Testis (tissue), 3 donors: ENCODE data around the gene SERINC2. TPM values are rescaled to one million over a fixed set of nuclear protein-coding genes. Genes with fewer than 3 reads are reported as not detected.

ENCODE experiments used
- DNase-seq: peaks from one replicate; pipeline ENCODE4 v3.0.0-alpha.2; 2019
- H3K27ac ChIP-seq, 2 donors: fragments of 200-600 bp; sonication (generic); one replicate each; pipeline ENCODE4 v1.5.1; 2019
- H3K27me3 ChIP-seq: fragments of 200-600 bp; sonication (generic); one replicate; pipeline ENCODE4 v1.5.1; 2019
- H3K36me3 ChIP-seq: fragments of 200-600 bp; sonication (generic); one replicate; pipeline ENCODE4 v1.5.1; 2017; ENCODE audit warnings: low read depth; ENCODE audit errors: missing control alignments
- H3K4me1 ChIP-seq: fragments of 200-600 bp; sonication (generic); one replicate; pipeline ENCODE4 v1.5.1; 2019
- H3K4me3 ChIP-seq, 2 donors: fragments of 200-600 bp; sonication (generic); one replicate each; pipeline ENCODE4 v1.5.1; 2017 to 2019
- H3K9me3 ChIP-seq: fragments of 200-600 bp; sonication (generic); one replicate; pipeline ENCODE4 v1.5.1; 2017
- POLR2A ChIP-seq: fragments of 450-650 bp; IDR thresholded peaks from one replicate; pipeline ENCODE4 v1.6.1; 2017; ENCODE audit warnings: antibody characterized with exemption, mild to moderate bottlenecking, moderate library complexity
- WGBS, 2 donors: methylation state at CpG; one replicate each; pipeline ENCODE4 v1.1.5; 2018; 5-methylcytosine and 5-hydroxymethylcytosine counted together
- intact Hi-C: fragments of 100-400 bp; cut with DNase I; formaldehyde crosslinking; loops from one replicate; pipeline ENCODE4 v1.15.1; 2023; ENCODE audit warnings: low total_unique reads
- polyA plus RNA-seq: library from polyadenylated mRNA; stranded (reverse); fragments of 350-450 nt; fragmentation: Illumina TruSeq; extraction: RNeasy Lipid Tissue Mini Kit (QIAGEN cat#74804); gene quantifications from one replicate; pipeline ENCODE4 v1.2.3, GENCODE V29; 2014; ENCODE audit warnings: low read depth, low replicate concordance; ENCODE audit not compliant: insufficient read depth
- total RNA-seq, 2 donors: library from RNA; depleted of rRNA; stranded (reverse); fragments of >200 nt; gene quantifications; one replicate each; pipeline ENCODE4 v1.2.3, GENCODE V29; 2016
- TF ChIP-seq, protein P1 (sequence below), 3 experiments: fragments of 450-650 bp in 2 of 3; fragments of 200-600 bp in 1 of 3; sonication (generic) in 1 of 3; IDR thresholded peaks; one replicate each; pipeline ENCODE4 v1.5.1; 2016 to 2019; ENCODE audit warnings: antibody characterized with exemption in 3 of 3, mild to moderate bottlenecking in 2 of 3, moderate library complexity in 1 of 3

The SERINC2 gene
- total and polyA plus RNA-seq, 3 donors from 2014 or later: 9.5 to 21.7 (median 10.8) TPM

DNA sequence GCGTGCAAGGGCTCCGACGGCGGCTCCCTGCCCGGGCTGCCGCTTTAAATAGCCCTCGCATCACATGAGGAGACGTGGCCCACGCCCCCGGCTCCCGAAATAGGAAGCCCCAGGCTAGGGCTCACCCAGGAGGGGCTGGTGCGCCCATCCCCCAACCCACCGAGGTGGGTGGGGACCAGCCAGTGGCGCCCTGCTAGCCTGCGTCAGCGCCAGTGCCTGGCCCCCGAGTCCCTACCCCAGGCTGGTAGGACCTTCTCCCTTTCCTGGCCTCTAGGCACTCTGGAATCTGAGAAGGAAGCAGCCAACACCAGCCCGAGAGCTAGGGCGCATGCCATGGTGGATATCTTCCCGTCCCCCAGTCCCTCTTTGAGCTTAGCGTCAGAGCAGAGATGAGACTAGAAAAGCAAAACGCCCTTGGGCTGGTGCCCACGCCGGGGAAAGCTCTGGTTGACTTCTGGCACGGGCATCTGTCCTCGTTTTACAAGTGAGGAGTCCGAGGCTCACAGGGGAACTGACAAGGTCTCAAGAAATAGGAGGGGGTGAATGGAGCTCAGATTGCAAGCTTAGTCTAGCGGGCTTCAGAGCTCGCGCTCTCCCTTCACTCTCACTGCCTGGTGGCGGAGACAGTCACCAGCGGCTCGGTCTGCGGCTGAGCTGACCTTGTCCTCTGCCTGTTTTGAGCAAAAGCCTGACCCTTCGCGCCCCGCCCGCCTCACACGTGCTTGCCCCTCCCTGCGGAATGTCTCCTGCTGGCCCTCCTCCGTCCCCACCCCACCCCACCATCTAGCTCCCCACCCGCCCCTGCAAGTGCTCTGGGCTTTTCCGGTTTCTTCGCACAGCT, 39.7 kb upstream of the SERINC2 start, which contains the start of gene FABP3:
TSS of gene FABP3 (minus strand) at position 21 of the 841 bp plus-strand sequence. CDS start 62 bp downstream, outside the sequence.
- no peaks in the 10 kb centered on the region for H3K36me3 ChIP-seq
- H3K27me3 ChIP-seq: no peaks in the 10 kb centered on the region
- peak; percentile 93 for DNase-seq
- intact Hi-C loops: no loop called here
- H3K4me1 ChIP-seq: peaks cover 71% of the 10 kb centered on the region
- TF ChIP-seq, protein P1, sequence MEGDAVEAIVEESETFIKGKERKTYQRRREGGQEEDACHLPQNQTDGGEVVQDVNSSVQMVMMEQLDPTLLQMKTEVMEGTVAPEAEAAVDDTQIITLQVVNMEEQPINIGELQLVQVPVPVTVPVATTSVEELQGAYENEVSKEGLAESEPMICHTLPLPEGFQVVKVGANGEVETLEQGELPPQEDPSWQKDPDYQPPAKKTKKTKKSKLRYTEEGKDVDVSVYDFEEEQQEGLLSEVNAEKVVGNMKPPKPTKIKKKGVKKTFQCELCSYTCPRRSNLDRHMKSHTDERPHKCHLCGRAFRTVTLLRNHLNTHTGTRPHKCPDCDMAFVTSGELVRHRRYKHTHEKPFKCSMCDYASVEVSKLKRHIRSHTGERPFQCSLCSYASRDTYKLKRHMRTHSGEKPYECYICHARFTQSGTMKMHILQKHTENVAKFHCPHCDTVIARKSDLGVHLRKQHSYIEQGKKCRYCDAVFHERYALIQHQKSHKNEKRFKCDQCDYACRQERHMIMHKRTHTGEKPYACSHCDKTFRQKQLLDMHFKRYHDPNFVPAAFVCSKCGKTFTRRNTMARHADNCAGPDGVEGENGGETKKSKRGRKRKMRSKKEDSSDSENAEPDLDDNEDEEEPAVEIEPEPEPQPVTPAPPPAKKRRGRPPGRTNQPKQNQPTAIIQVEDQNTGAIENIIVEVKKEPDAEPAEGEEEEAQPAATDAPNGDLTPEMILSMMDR (IDR thresholded peaks at IDR 0.05): no peak
- TF ChIP-seq POLR2A: no peak
- H3K4me3 ChIP-seq: peak within 1 kb of the TSS; percentile 41 to 63
- H3K27ac ChIP-seq: peak within 1 kb of the TSS; percentile 90 to 94
- WGBS, 2 donors: 0 to 2% methylated on average over 35 to 41 of the region's 44 CpGs
- H3K9me3 ChIP-seq: no peaks in the 10 kb centered on the region

DNA sequence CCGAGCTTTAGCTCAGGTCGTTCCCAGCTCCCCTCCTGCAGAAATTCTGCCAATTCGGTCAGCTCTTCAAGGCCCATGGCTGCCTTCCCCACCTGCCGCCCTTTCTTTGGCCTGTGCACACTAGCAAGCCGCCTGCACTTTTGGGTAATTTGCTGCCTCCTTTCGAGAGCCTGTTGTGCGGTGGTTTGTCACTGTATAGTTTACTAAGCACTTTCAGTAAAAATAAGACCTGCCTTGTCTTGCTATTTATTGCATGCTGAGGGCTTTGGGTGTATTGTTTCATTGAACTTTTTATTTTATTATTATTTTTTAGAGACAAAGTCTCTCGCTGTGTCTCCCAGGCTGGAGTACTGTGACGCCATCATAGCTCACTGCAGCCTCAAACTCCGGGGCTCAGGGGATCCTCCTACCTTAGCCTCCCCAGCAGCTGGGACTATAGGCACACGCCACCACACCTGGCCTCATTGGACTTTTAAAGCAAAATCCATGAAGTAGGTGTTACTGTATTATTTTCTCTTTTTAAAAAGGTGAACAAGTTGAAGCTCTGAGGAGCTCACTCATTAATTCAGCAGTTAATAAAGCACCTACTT, 39.0 kb upstream of the SERINC2 start:
- H3K27ac ChIP-seq: peak overlapping the region; percentile 90 to 94

DNA sequence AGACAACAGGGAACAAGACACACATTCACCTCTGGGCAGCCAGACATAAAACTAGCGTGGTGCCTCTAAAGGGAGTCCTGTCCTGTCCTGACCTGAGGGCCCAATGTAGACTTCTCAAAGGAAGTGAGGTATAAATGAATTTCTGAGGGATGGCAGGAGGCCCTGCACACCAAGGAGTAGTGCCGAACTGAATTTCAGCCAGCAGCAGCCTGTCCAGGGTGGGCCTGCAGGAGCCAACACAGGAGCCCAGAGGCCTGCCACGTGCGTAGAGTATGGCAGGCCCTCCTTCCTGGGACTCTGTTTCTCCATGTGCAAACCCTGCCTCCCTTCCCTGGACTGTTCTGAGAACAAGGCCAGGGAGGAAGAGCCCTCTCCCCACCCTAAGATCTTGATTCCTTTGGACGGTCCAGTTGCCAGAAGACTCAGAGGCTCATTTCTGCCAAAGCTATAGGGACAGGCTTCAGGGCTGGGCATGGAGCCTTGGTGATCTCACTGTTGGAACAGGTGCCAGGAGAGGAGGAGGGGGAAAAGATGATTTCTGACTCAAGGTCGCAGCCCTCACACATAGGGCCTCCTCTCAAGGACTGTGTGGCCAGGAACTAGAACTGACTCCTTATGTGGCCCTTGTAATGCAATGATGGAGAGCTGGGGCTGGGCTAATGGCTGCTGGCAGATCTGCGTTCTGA, 38.4 kb upstream of the SERINC2 start:
- Histone ChIP-seq H3K36me3 (no peaks in the 10 kb centered on the region), H3K4me1 (peaks cover 57% of the 10 kb centered on the region), H3K27me3 (no peaks in the 10 kb centered on the region), H3K27ac (peak overlapping the region; percentile 90 to 94), H3K4me3 (no peak overlapping the region), H3K9me3 (no peaks in the 10 kb centered on the region)
- intact Hi-C loops: no loop called here
- TF ChIP-seq, protein P1 (IDR thresholded peaks at IDR 0.05): no peak
- no peak for TF ChIP-seq POLR2A
- peak; percentile 78 for DNase-seq
- 42 to 48% methylated on average over 6 to 7 of the region's 7 CpGs for WGBS, 2 donors

More for the DNA sequence above, 39.0 kb upstream of the SERINC2 start:
- Histone ChIP-seq H3K27me3 (no peaks in the 10 kb centered on the region), H3K4me3 (peak overlapping the region in 1 of 2 donors; percentile 63), H3K36me3 (no peaks in the 10 kb centered on the region), H3K9me3 (no peaks in the 10 kb centered on the region), H3K4me1 (peaks cover 64% of the 10 kb centered on the region)
- no peak for TF ChIP-seq POLR2A
- TF ChIP-seq, protein P1 (IDR thresholded peaks at IDR 0.05): no peak
- DNase-seq: no peak
- intact Hi-C loops: no loop called here
- WGBS, 2 donors: 15 to 17% methylated on average over 11 of the region's 11 CpGs

DNA sequence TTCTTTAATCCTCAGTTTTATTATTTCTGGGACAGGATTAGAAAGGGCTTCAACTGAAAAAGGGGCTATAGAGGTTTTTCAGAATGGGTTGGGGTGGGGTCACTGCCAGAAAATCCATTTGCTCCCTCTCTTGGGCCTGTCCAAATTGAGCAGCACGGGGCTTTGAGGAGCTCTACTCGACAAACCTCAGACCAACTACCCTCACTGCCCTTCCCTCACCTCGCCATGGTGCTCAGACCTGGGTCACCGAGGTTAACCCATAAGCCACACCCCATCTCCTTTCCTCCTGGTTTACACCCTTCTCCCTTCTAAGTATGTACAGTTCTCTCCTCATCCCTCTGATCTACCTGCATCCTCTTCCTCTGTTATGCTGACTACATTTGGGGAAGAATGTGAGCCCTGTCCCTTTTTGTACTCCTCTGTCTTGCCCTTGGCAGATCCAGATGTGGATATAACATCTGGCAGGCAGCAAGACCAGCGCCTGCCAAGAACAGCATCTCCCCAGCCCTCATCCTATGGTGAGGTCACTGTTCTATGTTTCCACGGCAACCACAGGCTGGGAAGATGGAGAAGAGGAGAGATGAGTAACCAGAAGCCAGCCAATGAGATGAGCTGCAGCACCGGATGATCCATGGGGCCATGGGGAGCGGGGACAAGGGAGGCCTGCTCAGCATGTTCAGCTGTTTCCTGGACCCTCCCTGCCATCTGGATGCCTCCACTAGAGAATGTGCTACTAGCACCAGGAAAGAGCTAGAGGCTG, 36.5 kb upstream of the SERINC2 start:
- H3K4me3 ChIP-seq: no peak overlapping the region
- no peak for TF ChIP-seq POLR2A
- TF ChIP-seq, protein P1 (IDR thresholded peaks at IDR 0.05): no peak
- no peaks in the 10 kb centered on the region for H3K27me3 ChIP-seq
- WGBS, 2 donors: 89% methylated on average over 8 of the region's 8 CpGs
- DNase-seq: no peak
- intact Hi-C loops: no loop called here
- H3K27ac ChIP-seq: no peak overlapping the region
- no peaks in the 10 kb centered on the region for H3K9me3 ChIP-seq
- H3K36me3 ChIP-seq: no peaks in the 10 kb centered on the region
- peaks cover 38% of the 10 kb centered on the region for H3K4me1 ChIP-seq
